IgD-negative memory B cell (primary cell): Measurements from ENCODE around the gene GPR107. TPM values are rescaled to one million over a fixed set of nuclear protein-coding genes. Genes with fewer than 3 reads are reported as not detected.
A peak's percentile ranks its signal among the peaks of the same experiment; 100 is the strongest.

Experiments used
- H3K27ac Mint-ChIP-seq, 3 donors: one replicate each; pipeline ENCODE4 v1.8.0; 2020 to 2022; ENCODE audit warnings: mild to moderate bottlenecking in 3 of 3, mixed read lengths in 3 of 3, moderate library complexity in 1 of 3
- H3K27me3 Mint-ChIP-seq: one replicate; pipeline ENCODE4 v1.8.0; 2021; ENCODE audit warnings: mixed read lengths
- H3K36me3 Mint-ChIP-seq: one replicate; pipeline ENCODE4 v1.8.0; 2020; ENCODE audit warnings: mild to moderate bottlenecking, mixed read lengths
- H3K4me1 Mint-ChIP-seq, 3 donors: one replicate each; pipeline ENCODE4 v1.8.0; 2020 to 2022; ENCODE audit warnings: mixed read lengths in 3 of 3, mild to moderate bottlenecking in 1 of 3
- H3K4me3 Mint-ChIP-seq, 4 donors: one replicate each; pipeline ENCODE4 v1.8.0; 2020 to 2022; ENCODE audit warnings: mild to moderate bottlenecking in 4 of 4, mixed read lengths in 4 of 4, moderate library complexity in 3 of 4
- H3K9me3 Mint-ChIP-seq, 3 donors: one replicate each; pipeline ENCODE4 v1.8.0; 2020 to 2021; ENCODE audit warnings: mixed read lengths in 3 of 3, mild to moderate bottlenecking in 1 of 3
- polyA plus RNA-seq: library from polyadenylated mRNA; unstranded; fragments of 300-500 nt; fragmentation: Illumina TruSeq; gene quantifications from one replicate; pipeline ENCODE4 v1.2.3, GENCODE V29; 2021

Gene GPR107
- polyA plus RNA-seq, 1 donor from 2014 or later, result 2.1 TPM

GRCh38 chr9:130154816-130155215, 101.1 kb downstream of the GPR107 start:
- Mint-ChIP-seq H3K36me3 (no peaks in the 10 kb centered on the region), H3K27me3 (no peaks in the 10 kb centered on the region), H3K27ac (no peak overlapping the region), H3K4me1 (no peaks in the 10 kb centered on the region), H3K4me3 (no peak overlapping the region), H3K9me3 (no peaks in the 10 kb centered on the region)

GRCh38 chr9:130155647-130156046, 101.9 kb downstream of the GPR107 start:
- no peaks in the 10 kb centered on the region for H3K4me1 Mint-ChIP-seq
- no peaks in the 10 kb centered on the region for H3K9me3 Mint-ChIP-seq
- H3K27me3 Mint-ChIP-seq, result no peaks in the 10 kb centered on the region
- no peak overlapping the region for H3K27ac Mint-ChIP-seq
- no peaks in the 10 kb centered on the region for H3K36me3 Mint-ChIP-seq
- H3K4me3 Mint-ChIP-seq, result no peak overlapping the region

GRCh38 chr9:130156672-130157071, 103.0 kb downstream of the GPR107 start:
- H3K4me3 Mint-ChIP-seq, result no peak overlapping the region
- H3K9me3 Mint-ChIP-seq, result no peaks in the 10 kb centered on the region
- no peaks in the 10 kb centered on the region for H3K4me1 Mint-ChIP-seq
- no peaks in the 10 kb centered on the region for H3K36me3 Mint-ChIP-seq
- no peak overlapping the region for H3K27ac Mint-ChIP-seq
- no peaks in the 10 kb centered on the region for H3K27me3 Mint-ChIP-seq

GRCh38 chr9:130157079-130157478, 103.4 kb downstream of the GPR107 start:
- Mint-ChIP-seq H3K4me3 (no peak overlapping the region), H3K36me3 (no peaks in the 10 kb centered on the region), H3K27me3 (no peaks in the 10 kb centered on the region), H3K4me1 (no peaks in the 10 kb centered on the region), H3K9me3 (no peaks in the 10 kb centered on the region), H3K27ac (no peak overlapping the region)

GRCh38 chr9:130158001-130158400, 104.3 kb downstream of the GPR107 start:
- no peaks in the 10 kb centered on the region for H3K36me3 Mint-ChIP-seq
- H3K4me3 Mint-ChIP-seq, result no peak overlapping the region
- no peaks in the 10 kb centered on the region for H3K9me3 Mint-ChIP-seq
- H3K4me1 Mint-ChIP-seq, result no peaks in the 10 kb centered on the region
- H3K27ac Mint-ChIP-seq, result no peak overlapping the region
- no peaks in the 10 kb centered on the region for H3K27me3 Mint-ChIP-seq

GRCh38 chr9:130159057-130159456, 105.4 kb downstream of the GPR107 start:
- no peaks in the 10 kb centered on the region for H3K27me3 Mint-ChIP-seq
- no peak overlapping the region for H3K4me3 Mint-ChIP-seq
- no peaks in the 10 kb centered on the region for H3K4me1 Mint-ChIP-seq
- no peak overlapping the region for H3K27ac Mint-ChIP-seq
- no peaks in the 10 kb centered on the region for H3K36me3 Mint-ChIP-seq
- peaks cover 0 to 1% (median 0%) of the 10 kb centered on the region in 3 donors for H3K9me3 Mint-ChIP-seq

GRCh38 chr9:130159915-130160670, 106.4 kb downstream of the GPR107 start:
- no peaks in the 10 kb centered on the region for H3K4me1 Mint-ChIP-seq
- no peak overlapping the region for H3K27ac Mint-ChIP-seq
- no peaks in the 10 kb centered on the region for H3K36me3 Mint-ChIP-seq
- no peak overlapping the region for H3K4me3 Mint-ChIP-seq
- H3K9me3 Mint-ChIP-seq, result peaks cover 0 to 2% (median 0%) of the 10 kb centered on the region in 3 donors
- no peaks in the 10 kb centered on the region for H3K27me3 Mint-ChIP-seq

GRCh38 chr9:130160862-130161470, 107.3 kb downstream of the GPR107 start:
- Mint-ChIP-seq H3K27me3 (no peaks in the 10 kb centered on the region), H3K36me3 (no peaks in the 10 kb centered on the region), H3K4me3 (no peak overlapping the region), H3K4me1 (no peaks in the 10 kb centered on the region), H3K27ac (no peak overlapping the region), H3K9me3 (peaks cover 0 to 2% (median 0%) of the 10 kb centered on the region in 3 donors)

- H3K36me3 Mint-ChIP-seq, result no peaks in the 10 kb centered on the region
- H3K27me3 Mint-ChIP-seq, result peaks cover 3% of the 10 kb centered on the region
- no peak overlapping the region for H3K4me3 Mint-ChIP-seq
- H3K4me1 Mint-ChIP-seq, result no peaks in the 10 kb centered on the region
- H3K9me3 Mint-ChIP-seq, result peaks cover 0 to 2% (median 0%) of the 10 kb centered on the region in 3 donors
- no peak overlapping the region for H3K27ac Mint-ChIP-seq
Observed at GRCh38 chr9:130165579-130165978, 111.9 kb downstream of the GPR107 start.

- Mint-ChIP-seq H3K4me1 (peaks cover 0 to 3% (median 0%) of the 10 kb centered on the region in 3 donors), H3K27me3 (peaks cover 9% of the 10 kb centered on the region), H3K36me3 (no peaks in the 10 kb centered on the region), H3K4me3 (no peak overlapping the region), H3K9me3 (peaks cover 0 to 2% (median 0%) of the 10 kb centered on the region in 3 donors), H3K27ac (peak overlapping the region in 1 of 3 donors; percentile 77)
Observed at GRCh38 chr9:130166399-130166798, 112.7 kb downstream of the GPR107 start.

- no peaks in the 10 kb centered on the region for H3K36me3 Mint-ChIP-seq
- no peak overlapping the region for H3K4me3 Mint-ChIP-seq
- peaks cover 11% of the 10 kb centered on the region for H3K27me3 Mint-ChIP-seq
- peaks cover 0 to 2% (median 0%) of the 10 kb centered on the region in 3 donors for H3K9me3 Mint-ChIP-seq
- peaks cover 0 to 3% (median 0%) of the 10 kb centered on the region in 3 donors for H3K4me1 Mint-ChIP-seq
- H3K27ac Mint-ChIP-seq, result no peak overlapping the region
Observed at GRCh38 chr9:130167927-130168326, 114.2 kb downstream of the GPR107 start.

GRCh38 chr9:130171226-130172148, 117.8 kb downstream of the GPR107 start:
- H3K36me3 Mint-ChIP-seq, result no peaks in the 10 kb centered on the region
- peaks cover 26% of the 10 kb centered on the region for H3K27me3 Mint-ChIP-seq
- H3K9me3 Mint-ChIP-seq, result no peaks in the 10 kb centered on the region
- H3K27ac Mint-ChIP-seq, result peak overlapping the region in 1 of 3 donors; percentile 87
- H3K4me3 Mint-ChIP-seq, result peak overlapping the region; percentile 23 to 85 (median 66)
- H3K4me1 Mint-ChIP-seq, result peaks cover 0 to 5% (median 2%) of the 10 kb centered on the region in 3 donors

- H3K27me3 Mint-ChIP-seq, result peaks cover 26% of the 10 kb centered on the region
- peaks cover 0 to 5% (median 2%) of the 10 kb centered on the region in 3 donors for H3K4me1 Mint-ChIP-seq
- H3K4me3 Mint-ChIP-seq, result peak within 1 kb of the TSS; percentile 23 to 85 (median 68)
- H3K9me3 Mint-ChIP-seq, result no peaks in the 10 kb centered on the region
- H3K27ac Mint-ChIP-seq, result peak within 1 kb of the TSS in 1 of 3 donors; percentile 87
- H3K36me3 Mint-ChIP-seq, result no peaks in the 10 kb centered on the region
Observed at GRCh38 chr9:130172161-130172857, 118.6 kb downstream of the GPR107 start, which contains the start of gene NCS1. Gene NCS1, plus strand, starts transcription at chr9:130172404. Its CDS starts 260 bp downstream, at chr9:130172664.

GRCh38 chr9:130172858-130173665, 119.4 kb downstream of the GPR107 start:
- Mint-ChIP-seq H3K27me3 (peaks cover 26% of the 10 kb centered on the region), H3K4me3 (peak overlapping the region in 3 of 4 donors; percentile 66 to 79 (median 70)), H3K36me3 (no peaks in the 10 kb centered on the region), H3K27ac (no peak overlapping the region), H3K4me1 (peaks cover 0 to 5% (median 2%) of the 10 kb centered on the region in 3 donors), H3K9me3 (no peaks in the 10 kb centered on the region)
